Posterior cingulate gyrus (tissue), 11 donors: ENCODE measurements around the gene MERTK.

ENCODE experiments used
- DNase-seq, 10 donors: peaks; one replicate each; pipeline versions ENCODE4 v3.0.0 to v3.0.0-alpha.2; 2020 to 2021; ENCODE audit warnings: mixed read lengths in 3 of 10
- intact Hi-C: fragments of 100-400 bp; cut with DNase I; formaldehyde crosslinking; loops from one replicate; pipeline ENCODE4 v1.15.1; 2023

MERTK gene

DNA sequence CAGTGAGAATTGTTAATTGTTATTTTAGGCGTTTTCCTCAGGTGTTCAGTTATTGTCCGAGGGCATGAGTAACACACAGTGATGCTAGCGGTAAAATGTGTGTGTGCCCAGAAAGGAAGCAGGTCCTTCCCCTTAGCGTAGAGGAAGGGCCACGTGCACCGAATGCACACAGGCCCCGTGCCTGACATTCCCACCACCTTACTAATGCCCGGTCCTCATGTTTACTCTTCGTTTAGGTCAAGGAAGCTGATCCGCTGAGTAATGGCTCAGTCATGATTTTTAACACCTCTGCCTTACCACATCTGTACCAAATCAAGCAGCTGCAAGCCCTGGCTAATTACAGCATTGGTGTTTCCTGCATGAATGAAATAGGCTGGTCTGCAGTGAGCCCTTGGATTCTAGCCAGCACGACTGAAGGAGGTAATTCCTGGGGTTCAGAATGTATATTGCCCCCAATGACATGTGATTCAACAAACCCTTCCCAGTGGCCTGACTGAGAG, 76.7 kb downstream of the MERTK start:
- no peak for DNase-seq
- intact Hi-C loops: no loop called here

DNA sequence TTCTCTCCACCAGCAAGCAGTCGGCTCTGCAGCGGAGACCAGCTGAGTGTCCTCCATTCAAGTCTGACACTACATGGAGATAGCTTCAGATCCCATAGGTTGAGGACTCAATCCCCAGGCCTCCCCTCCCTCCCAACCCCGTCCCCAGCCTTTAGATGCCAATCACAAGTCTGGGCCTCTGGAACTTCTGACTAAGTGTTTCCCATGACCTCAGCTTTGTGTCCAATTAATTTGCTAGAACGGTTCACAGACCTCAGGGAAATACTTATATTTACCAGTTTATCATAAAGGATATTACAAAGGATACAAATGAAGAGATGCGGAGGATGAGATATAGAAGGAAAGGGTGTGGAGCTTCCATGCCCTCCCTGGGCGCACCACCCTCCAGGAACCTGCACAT, 77.4 kb downstream of the MERTK start:
- intact Hi-C loops: no loop called here

DNA sequence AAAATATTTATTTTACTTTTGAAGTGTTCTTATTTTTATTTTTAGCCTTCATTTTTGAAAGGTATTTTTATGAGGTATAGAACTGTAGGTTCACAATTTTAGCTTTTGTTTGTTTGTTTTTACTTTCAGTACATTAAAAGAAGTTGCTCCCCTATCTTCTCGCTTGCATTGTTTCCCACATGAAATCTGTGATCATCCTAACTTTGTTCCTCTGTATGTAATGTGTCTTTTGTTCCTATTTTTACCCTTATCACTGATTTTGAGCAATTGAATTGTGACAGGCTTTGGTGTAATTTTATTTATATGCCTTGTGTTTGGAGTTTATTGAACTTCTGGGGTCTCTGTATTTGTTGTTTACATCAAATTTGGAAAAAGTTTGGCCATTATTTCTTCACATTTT, 78.8 kb downstream of the MERTK start:
- no peak for DNase-seq
- intact Hi-C loops: no loop called here

More for the DNA sequence above, 77.4 kb downstream of the MERTK start:
- no peak for DNase-seq

DNA sequence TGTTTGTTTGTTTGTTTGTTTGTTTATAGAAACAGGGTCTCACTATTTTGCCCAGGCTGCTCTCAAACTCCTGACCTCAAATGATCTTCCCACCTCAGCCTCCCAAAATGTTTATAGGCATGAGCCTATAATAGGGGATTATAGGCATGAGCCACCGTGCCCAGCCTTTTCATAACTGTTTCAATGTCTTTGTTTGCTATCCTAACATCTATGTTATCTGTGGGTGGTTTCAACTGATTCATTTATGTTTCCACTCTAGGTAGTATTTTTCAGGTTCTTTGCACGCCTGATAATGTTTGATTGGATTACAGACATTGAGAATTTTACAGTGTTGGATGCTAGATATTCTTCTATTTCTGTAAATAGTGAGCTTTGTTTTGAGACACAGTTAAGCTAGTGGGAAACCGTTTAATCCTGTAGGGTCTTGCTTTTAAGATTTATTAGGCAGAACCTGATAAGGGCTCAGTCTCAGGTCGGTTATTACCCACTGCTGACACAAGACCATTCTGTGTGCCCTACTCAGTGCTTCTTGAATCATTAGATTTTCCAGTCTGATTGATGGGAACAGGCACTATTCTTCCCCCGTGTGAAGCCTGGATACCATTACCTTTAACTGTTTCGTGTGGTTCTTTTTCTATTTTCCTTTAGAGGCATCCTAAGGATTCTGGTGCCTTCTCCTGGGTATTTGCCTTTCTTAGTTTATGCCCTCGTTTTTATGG, 80.2 kb downstream of the MERTK start:
- no peak for DNase-seq
- intact Hi-C loops: no loop called here

DNA sequence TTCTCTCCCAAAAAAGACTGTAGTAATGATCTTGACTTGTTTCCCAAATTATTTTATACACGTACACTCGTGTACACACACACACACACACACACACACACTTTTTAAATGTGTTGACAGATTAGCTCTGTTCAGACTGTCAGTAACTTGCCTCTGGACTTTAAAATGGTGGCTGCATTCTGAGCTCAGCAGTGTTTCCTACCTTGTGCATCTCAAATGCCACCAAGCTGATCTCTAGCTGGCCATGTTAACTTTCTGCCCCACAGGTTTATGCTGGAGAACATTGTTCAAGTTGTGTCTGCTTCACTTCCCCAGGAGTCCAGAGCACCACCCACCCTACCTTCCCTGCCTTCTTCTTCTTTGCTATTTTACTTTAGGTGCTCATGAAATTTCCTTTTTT, 83.3 kb downstream of the MERTK start:
- intact Hi-C loops: no loop called here
- no peak for DNase-seq

DNA sequence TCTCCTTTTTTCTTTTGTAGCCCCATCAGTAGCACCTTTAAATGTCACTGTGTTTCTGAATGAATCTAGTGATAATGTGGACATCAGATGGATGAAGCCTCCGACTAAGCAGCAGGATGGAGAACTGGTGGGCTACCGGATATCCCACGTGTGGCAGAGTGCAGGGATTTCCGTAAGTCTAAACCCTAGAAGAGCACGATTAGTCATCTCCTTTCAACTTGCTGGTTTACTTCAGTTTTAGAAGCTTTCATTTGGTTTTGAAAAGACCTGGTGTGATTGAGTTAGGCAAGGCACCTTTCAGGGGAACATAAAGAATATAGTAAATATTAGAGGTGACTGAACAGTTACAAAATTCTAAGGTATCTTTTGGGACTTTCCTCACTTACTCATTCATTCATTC, 84.4 kb downstream of the MERTK start:
- intact Hi-C loops: no loop called here
- DNase-seq: no peak

DNA sequence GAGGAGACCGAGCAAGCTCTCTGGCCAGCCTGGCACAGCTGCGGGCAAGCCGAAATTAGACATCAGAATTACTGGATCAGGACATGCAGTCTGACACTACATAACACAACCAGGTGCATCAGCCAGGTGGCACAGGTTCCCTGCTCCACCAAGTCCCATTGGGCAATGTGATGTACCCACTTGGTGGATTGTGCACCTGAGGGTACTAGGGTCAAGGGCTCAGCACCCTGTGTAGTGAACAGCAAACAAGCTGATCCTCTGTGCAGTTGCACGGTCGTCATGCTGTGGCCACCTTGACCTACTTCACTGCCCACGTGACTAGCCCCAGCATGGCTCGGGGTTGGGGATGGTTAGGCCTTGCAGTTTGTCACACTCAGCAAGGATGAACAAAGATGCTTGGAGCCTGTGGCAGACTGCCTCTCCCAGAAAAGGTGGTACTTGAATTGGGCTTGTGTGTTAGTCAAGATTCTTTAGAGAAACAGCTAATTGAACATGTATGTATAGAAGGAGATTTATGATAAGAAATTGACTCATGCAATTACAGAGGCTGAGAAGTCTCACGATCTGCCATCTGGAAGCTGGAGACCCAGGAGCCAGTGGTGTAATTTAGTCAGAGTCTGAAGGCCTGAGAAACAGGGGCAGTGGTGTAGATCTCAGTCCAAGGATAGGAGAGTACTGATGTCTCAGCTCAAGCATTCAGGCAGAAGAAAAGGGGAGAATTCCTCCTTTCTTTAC, 85.2 kb downstream of the MERTK start:
- intact Hi-C loops: no loop called here
- no peak for DNase-seq

DNA sequence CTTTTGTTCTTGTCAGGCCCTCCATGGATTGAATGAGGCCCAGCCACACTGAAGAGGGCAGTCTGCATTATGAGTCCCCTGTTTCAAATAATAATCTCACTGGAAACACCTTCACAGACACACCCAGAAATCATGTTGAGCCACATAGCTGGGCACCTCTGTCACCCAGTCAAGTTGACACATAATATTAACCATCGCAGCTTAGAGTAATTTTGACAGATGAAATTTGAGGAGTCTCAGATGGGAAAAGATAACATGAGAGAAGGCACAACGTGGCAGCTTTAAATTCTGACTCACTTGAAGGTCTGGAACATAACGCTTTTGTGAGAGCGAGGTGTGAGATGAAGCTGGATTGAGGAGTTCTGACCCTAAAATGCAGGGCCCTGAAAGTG, 85.8 kb downstream of the MERTK start:
- DNase-seq: no peak
- intact Hi-C loops: no loop called here

DNA sequence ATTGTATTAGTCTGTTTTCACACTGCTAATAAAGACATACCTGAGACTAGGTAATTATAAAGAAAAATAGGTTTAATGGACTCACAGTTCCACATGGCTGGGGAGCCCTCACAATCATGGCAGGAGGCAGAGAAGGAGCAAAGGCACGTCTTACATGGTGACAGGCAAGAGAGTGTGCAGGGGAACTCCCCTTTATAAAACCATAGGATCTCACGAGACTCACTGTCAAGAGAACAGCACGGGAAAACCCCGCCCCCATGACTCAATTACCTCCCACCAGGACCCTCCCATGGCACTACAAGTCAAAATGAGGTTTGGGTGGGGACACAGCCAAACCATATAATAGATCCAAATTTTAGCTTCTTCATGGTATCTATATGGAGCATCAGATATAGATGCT, 87.1 kb downstream of the MERTK start:
- DNase-seq: no peak
- intact Hi-C loops: no loop called here

DNA sequence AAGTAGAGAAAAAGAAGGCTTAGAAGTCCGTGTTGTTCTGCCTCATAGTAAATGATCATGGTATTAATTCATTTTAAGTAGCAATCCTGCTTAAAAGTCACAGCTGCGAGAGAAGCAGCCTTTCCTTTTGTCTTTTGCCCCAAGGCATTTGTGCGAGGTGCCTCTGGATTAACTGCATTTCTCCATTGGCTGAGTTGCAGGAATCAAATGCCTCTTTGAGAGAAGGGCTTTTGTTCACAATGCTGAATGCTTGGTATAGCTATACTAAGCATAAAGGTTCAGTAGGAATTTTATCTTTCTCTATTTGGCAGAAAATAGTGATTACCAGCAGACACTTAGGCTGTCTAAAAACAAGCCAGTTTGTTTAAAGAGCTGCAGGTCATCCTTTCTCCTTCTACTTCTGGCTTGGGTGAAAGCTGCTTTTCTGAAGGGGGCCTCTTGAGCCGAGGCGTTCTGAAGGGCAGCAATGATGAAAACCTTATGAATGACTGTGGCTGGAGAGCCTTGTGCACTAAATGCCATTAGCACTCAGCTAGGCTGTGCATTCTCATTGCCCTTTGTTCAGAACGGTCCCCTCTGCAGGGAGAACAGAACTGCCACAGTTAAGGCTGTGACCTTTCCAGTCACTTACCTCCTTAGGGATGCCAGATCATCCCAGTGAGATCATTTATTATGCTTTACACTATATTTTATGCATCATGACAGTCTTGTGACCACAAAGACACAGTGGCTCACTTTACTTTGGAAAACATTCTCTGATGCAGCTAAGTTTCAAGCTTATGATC, 87.9 kb downstream of the MERTK start:
- no peak for DNase-seq
- intact Hi-C loops: no loop called here

DNA sequence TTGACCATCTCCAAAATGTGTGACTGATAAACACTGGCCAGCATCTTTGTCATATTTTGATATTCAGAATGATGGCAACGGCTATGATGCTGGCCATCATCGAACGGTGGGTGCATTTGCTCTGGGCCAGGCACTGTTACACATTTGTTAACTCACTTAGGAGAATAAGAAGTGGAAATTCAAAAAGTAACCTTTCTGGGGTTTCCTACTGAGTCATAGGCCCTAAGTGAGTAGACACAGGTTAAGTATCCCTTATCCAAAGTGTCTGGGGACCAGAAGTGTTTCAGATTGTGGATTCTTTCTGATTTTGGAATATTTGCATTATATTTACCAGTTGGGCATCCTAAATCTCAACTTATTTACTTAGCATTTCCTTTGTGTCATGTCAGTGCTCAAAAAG, 92.0 kb downstream of the MERTK start:
- DNase-seq: no peak
- intact Hi-C loops: no loop called here

DNA sequence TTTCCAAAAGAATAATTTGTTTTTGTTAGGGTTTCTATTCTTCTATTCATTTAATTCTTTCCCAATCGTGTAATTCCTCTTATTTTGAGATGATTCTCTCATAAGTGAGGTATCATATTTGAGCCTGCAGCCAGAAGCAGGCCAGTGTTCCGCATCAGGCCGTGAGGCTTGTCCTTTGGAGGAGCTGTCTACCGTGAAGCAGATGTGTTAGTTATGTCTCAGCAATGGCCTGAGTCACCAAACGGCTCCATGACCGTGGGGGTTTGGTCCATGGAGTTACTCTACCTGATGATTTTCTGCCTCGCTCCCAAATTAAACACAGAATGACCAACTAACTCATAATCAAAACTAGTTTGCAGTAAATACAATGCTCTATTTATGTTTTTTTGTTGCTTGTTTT, 92.4 kb downstream of the MERTK start:
- intact Hi-C loops: no loop called here
- no peak for DNase-seq

DNA sequence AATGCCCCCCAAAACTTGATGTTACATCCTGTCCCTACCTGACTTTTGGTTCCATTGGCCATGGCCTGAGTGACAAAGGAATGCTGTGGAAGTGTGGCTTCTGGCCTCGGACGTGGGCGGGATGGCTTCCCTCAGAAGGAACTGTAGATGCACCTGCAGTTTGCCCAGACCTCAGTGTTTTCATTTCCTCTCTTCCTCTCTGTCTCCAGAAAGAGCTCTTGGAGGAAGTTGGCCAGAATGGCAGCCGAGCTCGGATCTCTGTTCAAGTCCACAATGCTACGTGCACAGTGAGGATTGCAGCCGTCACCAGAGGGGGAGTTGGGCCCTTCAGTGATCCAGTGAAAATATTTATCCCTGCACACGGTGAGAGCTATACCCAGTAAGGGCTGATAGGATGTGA, 95.6 kb downstream of the MERTK start:
- intact Hi-C loops: no loop called here
- DNase-seq: no peak

DNA sequence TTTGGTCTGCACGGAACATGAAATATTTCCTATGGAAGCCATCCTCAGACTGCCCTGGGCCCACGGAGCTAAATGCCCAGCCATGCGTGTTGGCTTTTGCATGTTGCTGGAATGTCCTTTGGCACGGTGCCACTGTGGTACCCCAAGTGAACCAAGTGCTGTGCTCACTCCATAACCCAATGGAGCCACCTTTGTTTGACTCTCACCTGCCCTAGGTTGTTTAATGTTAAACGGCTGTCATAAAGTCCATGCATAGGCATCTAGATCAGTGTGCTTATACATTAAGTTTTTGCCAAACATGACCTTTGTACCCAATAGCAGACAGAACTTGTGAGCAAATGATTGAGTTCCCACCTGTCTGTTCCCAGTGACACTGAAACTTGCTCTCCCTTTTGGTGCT, 96.7 kb downstream of the MERTK start:
- intact Hi-C loops: no loop called here

DNA sequence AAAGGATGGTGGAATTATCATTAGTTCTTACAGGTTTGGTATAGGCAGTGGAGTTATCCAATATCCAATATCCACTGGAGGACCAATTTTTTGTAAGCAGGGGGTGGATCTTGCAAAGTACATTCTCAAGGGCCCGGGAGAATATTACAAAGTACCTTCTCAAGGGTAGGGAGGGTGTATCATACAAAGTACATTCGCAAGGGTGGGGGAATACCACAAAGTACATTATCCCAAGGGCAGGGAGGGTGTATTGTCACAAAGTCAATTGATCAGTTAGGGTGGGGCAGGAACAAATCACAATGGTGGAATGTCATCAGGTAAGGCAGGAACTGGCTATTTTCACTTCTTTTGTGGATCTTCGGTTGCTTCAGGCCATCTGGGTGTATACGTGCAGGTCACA, 101.4 kb downstream of the MERTK start:
- intact Hi-C loops: loop anchor here (2.0 kb wide), 1 partner anchor 25 kb away; no protein-coding TSS in a partner anchor
- no peak for DNase-seq

More for the DNA sequence above, 96.7 kb downstream of the MERTK start:
- no peak for DNase-seq

DNA sequence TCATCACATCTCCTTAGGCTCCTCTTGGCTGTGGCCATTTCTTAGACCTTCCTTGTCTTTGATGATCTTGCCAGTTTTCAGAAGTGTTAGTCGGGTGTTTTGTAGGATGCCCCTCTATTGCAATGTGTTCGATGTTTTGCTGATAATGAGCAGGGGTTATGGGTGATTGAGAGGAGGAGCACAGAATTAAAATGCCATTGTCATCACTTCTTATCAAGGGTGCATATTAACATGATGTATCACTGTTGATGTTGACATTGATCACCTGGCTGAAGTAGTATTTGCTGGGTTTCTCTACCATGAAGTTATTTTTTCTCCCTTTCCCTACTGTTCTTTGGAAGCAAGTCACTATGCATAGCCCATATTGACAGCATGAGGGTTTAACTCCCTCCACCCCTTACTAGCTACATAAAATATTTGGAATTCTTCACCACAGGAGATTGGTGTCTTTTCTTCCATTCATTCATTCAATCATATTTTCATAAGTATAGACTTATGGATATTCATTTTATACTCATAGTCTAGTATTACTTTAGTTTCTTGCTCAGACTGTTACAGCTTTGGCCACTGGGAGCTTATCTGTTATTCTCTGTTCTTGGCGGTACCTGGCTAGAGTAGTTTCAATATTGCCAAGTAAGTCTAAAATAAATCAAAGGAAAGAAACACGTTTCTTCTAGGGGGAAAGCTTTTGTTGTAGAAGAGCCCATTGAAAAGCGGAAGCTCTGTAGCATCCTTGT, 102.2 kb downstream of the MERTK start:
- DNase-seq: no peak

DNA sequence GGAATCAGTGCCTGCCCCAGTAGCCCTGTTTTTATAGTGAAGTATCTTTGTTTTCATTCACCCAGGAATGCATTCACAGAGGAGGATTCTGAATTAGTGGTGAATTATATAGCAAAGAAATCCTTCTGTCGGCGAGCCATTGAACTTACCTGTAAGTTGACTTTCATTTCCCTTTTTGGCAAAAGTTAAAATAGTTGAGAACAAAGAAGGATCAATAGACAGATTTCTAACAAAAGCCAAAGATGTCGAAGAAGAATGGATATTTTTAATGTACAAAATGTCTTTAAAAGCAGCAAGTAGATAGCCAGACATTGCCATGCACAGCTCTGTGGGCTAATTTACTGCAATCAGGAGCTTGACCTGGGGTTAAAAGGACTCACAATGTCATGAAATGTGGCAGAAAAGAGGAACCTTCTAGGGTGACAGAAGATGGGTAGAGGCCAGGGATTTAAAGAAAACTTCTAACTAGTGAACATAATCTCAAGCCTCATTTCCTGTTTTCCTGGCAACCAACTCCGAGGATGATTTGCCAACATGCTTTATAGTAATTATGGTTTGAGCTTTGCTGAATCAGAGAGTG, 102.8 kb downstream of the MERTK start:
- DNase-seq: no peak
- intact Hi-C loops: loop anchor here (2.0 kb wide), 1 partner anchor 24 kb away; no protein-coding TSS in a partner anchor

More for the DNA sequence above, 102.2 kb downstream of the MERTK start:
- intact Hi-C loops: loop anchor here (2.0 kb wide), 1 partner anchor 24 kb away; no protein-coding TSS in a partner anchor

DNA sequence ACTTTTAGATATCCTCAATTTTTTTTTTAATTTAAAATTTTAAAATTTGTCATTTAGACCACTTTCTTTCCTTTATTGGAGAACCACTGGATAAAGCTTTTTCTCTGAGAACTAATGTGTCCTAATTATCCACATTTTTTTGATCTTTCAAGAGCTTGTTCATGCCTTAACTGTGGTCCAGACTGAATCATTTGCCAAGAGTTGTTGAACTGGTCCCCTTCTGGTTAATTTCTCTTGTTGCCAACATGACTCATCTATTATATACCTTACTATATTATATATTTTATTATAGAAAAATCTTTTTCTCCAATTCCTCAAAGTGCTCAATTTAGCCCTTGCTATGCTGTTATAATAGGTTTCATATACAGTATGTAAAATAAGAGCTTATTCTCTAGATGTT, 103.5 kb downstream of the MERTK start:
- no peak for DNase-seq
- intact Hi-C loops: loop anchor here (2.0 kb wide), 1 partner anchor 23 kb away; no protein-coding TSS in a partner anchor

DNA sequence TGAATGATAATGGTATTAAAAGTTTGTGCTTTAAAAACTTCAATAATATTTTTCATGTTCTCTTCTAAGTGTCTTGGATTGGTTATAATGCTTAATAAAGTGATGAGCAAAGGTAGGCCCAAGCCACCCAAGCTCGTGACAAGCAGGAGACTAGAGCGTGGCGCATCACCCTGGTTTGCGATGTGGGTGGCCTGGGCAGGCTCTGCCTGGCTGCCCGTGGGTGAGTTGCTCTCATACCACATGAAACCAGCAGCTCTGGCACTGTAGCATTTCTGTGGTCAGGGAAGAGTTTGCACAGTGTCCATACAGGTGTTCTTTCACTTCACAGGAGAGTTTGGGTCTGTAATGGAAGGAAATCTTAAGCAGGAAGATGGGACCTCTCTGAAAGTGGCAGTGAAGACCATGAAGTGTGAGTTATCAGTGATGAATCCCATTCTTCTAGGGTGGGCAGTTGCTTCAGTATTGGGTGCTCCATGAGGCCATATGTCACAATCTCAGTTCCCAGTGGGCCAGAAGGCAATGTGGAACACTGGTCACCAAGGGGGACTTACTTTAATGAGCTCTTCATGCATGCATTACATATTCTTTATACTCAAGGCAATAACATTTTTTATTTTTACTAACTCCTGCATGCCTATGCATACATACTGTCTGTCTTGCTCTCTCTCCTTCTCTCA, 105.3 kb downstream of the MERTK start:
- intact Hi-C loops: no loop called here
- DNase-seq: no peak
